K562 (cell line): ENCODE results near the gene NPAS2.

Experiments
- HDAC8 ChIP-seq: fragments of 450-650 bp; IDR thresholded peaks from 2 replicates; pipeline ENCODE4 v1.6.1; 2016; ENCODE audit warnings: mild to moderate bottlenecking, missing genetic modification characterization, moderate library complexity, missing compliant biosample characterization
- JUN ChIP-seq, 2 experiments: sonication (generic) in 1 of 2; formaldehyde crosslinking in 1 of 2; IDR thresholded peaks; 2 replicates each; pipeline versions ENCODE4 v1.6.1 to v1.8.0; 2012 to 2022; ENCODE audit warnings: borderline replicate concordance in 2 of 2, mild to moderate bottlenecking in 2 of 2, improper control_type of control experiment in 1 of 2, low read depth in 1 of 2, low read length in 1 of 2, missing genetic modification reagents in 1 of 2
- MCM7 ChIP-seq, 2 experiments: fragments of 450-650 bp; IDR thresholded peaks; 2 replicates each; pipeline ENCODE4 v1.6.1; 2016 to 2018
- RNF2 ChIP-seq: sonication (generic); IDR thresholded peaks from 2 replicates; pipeline ENCODE4 v1.6.1; 2016
- ZNF280B ChIP-seq: fragments of 250-450 bp; sonication (Bioruptor Pico); IDR thresholded peaks from 2 replicates; pipeline ENCODE4 v1.5.1; 2021; ENCODE audit warnings: mild to moderate bottlenecking

GRCh38 chr2:100955226-100955625, 135.3 kb downstream of the NPAS2 start:
- TF ChIP-seq RNF2 (no peak), ZNF280B (no peak), HDAC8 (tag) (no peak), JUN (IDR thresholded peaks at IDR 0.05; ENCODE audit: borderline replicate concordance, low read depth, low read length) (no peak), JUN (CRISPR knock-in tag; IDR thresholded peaks at IDR 0.05; ENCODE audit: borderline replicate concordance) (no peak), MCM7 (IDR thresholded peaks at IDR 0.05) (no peak)
